Mucosa of rectum (tissue), 2 donors: ENCODE data around the gene LBX2.

Experiments used
- H3K27ac ChIP-seq, 2 donors: one replicate each; pipeline ENCODE4 v1.7.0; 2013; ENCODE audit warnings: inconsistent platforms in 2 of 2, low read depth in 2 of 2, low read length in 2 of 2
- H3K27me3 ChIP-seq, 2 donors: one replicate each; pipeline ENCODE4 v1.7.0; 2013; ENCODE audit warnings: low read length in 2 of 2; ENCODE audit not compliant: control insufficient read depth in 2 of 2, insufficient read depth in 2 of 2
- H3K36me3 ChIP-seq, 2 donors: one replicate each; pipeline ENCODE4 v1.7.0; 2013; ENCODE audit warnings: low read length in 2 of 2; ENCODE audit not compliant: control insufficient read depth in 2 of 2, insufficient read depth in 2 of 2
- H3K4me1 ChIP-seq, 2 donors: one replicate each; pipeline ENCODE4 v1.7.0; 2013; ENCODE audit warnings: low read length in 2 of 2, mild to moderate bottlenecking in 1 of 2; ENCODE audit not compliant: control insufficient read depth in 2 of 2, insufficient read depth in 2 of 2
- H3K4me3 ChIP-seq, 2 donors: one replicate each; pipeline ENCODE4 v1.7.0; 2013; ENCODE audit warnings: low read length in 2 of 2
- H3K9ac ChIP-seq, 2 donors: one replicate each; pipeline ENCODE4 v1.7.0; 2013; ENCODE audit warnings: low read length in 2 of 2, low read depth in 1 of 2, mild to moderate bottlenecking in 1 of 2
- H3K9me3 ChIP-seq, 2 donors: one replicate each; pipeline ENCODE4 v1.7.0; 2013; ENCODE audit warnings: low read length in 2 of 2; ENCODE audit not compliant: control insufficient read depth in 2 of 2
- donor health status: healthy.
- donor health status: Normal muscosa, but diverticular disease.

The LBX2 gene, protein sequence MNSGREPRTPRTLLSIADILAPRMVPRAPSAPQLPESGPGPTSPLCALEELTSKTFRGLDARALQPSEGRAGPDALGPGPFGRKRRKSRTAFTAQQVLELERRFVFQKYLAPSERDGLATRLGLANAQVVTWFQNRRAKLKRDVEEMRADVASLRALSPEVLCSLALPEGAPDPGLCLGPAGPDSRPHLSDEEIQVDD

DNA sequence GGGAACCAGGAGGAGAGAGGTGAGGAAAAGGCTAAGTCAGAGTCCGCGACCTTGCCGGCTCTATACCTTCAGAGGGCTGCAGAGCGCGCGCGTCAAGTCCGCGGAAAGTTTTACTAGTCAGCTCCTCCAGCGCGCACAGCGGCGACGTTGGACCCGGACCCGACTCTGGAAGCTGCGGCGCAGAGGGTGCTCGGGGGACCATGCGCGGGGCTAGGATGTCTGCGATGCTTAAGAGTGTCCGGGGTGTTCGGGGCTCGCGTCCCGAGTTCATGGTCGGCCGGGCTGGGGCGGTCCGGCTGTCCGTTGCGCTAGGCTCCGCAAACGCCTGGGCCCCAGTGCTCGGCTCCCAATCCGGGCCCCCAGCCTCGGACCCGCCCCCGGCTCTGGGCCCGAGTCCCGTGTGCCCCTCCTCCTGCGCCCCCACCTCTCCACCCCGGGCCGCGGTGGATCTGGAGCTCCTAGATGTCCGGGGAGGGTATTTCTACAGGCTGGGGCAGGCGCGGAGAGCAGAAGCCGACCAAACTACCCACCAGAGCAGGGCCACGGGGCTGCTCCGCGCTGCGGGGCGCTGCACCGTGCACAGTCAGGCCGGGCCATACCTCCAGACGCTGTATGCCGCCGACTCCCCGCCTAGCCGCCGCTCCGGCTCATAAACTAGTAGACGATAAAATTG is at the start of gene LBX2:
LBX2 (minus strand) TSS at position 337 of the 673 bp plus-strand sequence; CDS start at position 271, 66 bp downstream.
- peaks cover 14 to 34% of the 10 kb centered on the region in 2 donors for H3K27me3 ChIP-seq
- H3K9me3 ChIP-seq, result no peaks in the 10 kb centered on the region
- H3K36me3 ChIP-seq, result no peaks in the 10 kb centered on the region
- H3K9ac ChIP-seq, result peak within 1 kb of the TSS in 1 of 2 donors; percentile 33
- H3K4me1 ChIP-seq, result peaks cover 35 to 41% of the 10 kb centered on the region in 2 donors
- H3K27ac ChIP-seq, result no peak within 1 kb of the TSS
- H3K4me3 ChIP-seq, result peak within 1 kb of the TSS; percentile 63 to 73

GRCh38 chr2:74548285-74548899 is 49.0 kb upstream of the LBX2 start:
- no peaks in the 10 kb centered on the region for H3K36me3 ChIP-seq
- peak overlapping the region; percentile 49 to 74 for H3K9ac ChIP-seq
- peaks cover 5 to 22% of the 10 kb centered on the region in 2 donors for H3K4me1 ChIP-seq
- no peaks in the 10 kb centered on the region for H3K9me3 ChIP-seq
- peak overlapping the region; percentile 43 to 57 for H3K27ac ChIP-seq
- no peaks in the 10 kb centered on the region for H3K27me3 ChIP-seq
- peak overlapping the region; percentile 59 to 67 for H3K4me3 ChIP-seq

- H3K4me1 ChIP-seq, result peaks cover 5 to 19% of the 10 kb centered on the region in 2 donors
- H3K36me3 ChIP-seq, result no peaks in the 10 kb centered on the region
- no peaks in the 10 kb centered on the region for H3K27me3 ChIP-seq
- H3K4me3 ChIP-seq, result no peak overlapping the region
- no peak overlapping the region for H3K9ac ChIP-seq
- H3K9me3 ChIP-seq, result no peaks in the 10 kb centered on the region
- no peak overlapping the region for H3K27ac ChIP-seq
These were observed 46.6 kb upstream of the LBX2 start for GRCh38 chr2:74546004-74546403.

GRCh38 chr2:74544634-74545033 is 45.2 kb upstream of the LBX2 start:
- H3K9ac ChIP-seq, result no peak overlapping the region
- H3K27ac ChIP-seq, result no peak overlapping the region
- no peaks in the 10 kb centered on the region for H3K9me3 ChIP-seq
- H3K4me1 ChIP-seq, result peaks cover 1 to 13% of the 10 kb centered on the region in 2 donors
- H3K4me3 ChIP-seq, result no peak overlapping the region
- H3K27me3 ChIP-seq, result no peaks in the 10 kb centered on the region
- no peaks in the 10 kb centered on the region for H3K36me3 ChIP-seq

- no peaks in the 10 kb centered on the region for H3K9me3 ChIP-seq
- no peak overlapping the region for H3K27ac ChIP-seq
- no peak overlapping the region for H3K9ac ChIP-seq
- no peaks in the 10 kb centered on the region for H3K36me3 ChIP-seq
- no peaks in the 10 kb centered on the region for H3K27me3 ChIP-seq
- no peaks in the 10 kb centered on the region for H3K4me1 ChIP-seq
- H3K4me3 ChIP-seq, result no peak overlapping the region
These were observed 43.6 kb upstream of the LBX2 start for GRCh38 chr2:74542978-74543377.

GRCh38 chr2:74540291-74540690 is 40.9 kb upstream of the LBX2 start:
- Histone ChIP-seq H3K27ac (peak overlapping the region in 1 of 2 donors; percentile 20), H3K36me3 (no peaks in the 10 kb centered on the region), H3K27me3 (no peaks in the 10 kb centered on the region), H3K9me3 (no peaks in the 10 kb centered on the region), H3K4me3 (no peak overlapping the region), H3K9ac (no peak overlapping the region), H3K4me1 (no peaks in the 10 kb centered on the region)

GRCh38 chr2:74538881-74539339 is 39.5 kb upstream of the LBX2 start:
- Histone ChIP-seq H3K27ac (no peak overlapping the region), H3K4me1 (no peaks in the 10 kb centered on the region), H3K9me3 (no peaks in the 10 kb centered on the region), H3K9ac (no peak overlapping the region), H3K36me3 (no peaks in the 10 kb centered on the region), H3K27me3 (no peaks in the 10 kb centered on the region), H3K4me3 (no peak overlapping the region)

DNA sequence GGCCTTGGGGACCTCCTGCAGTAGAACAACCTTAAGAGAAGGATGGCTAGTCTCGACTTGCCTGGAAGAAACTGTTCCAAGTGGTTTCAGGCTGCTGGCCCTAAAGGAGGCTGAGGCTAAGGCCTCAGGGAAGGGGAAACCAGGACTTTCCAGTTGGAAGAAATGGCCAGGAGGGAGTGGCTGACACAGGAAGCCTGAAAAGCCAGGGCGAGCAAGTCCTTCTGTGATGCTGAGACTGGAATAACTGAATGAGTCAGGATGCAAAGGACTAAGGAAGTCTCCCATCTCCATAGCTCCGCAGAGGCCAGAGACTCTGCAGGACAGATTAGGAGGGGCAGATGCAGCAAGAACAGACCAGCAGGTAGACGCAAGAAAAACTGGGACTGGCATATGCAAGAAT is 37.7 kb upstream of the LBX2 start:
- peaks cover 6 to 10% of the 10 kb centered on the region in 2 donors for H3K36me3 ChIP-seq
- no peaks in the 10 kb centered on the region for H3K9me3 ChIP-seq
- H3K27ac ChIP-seq, result no peak overlapping the region
- H3K27me3 ChIP-seq, result no peaks in the 10 kb centered on the region
- no peak overlapping the region for H3K4me3 ChIP-seq
- H3K4me1 ChIP-seq, result no peaks in the 10 kb centered on the region
- no peak overlapping the region for H3K9ac ChIP-seq

DNA sequence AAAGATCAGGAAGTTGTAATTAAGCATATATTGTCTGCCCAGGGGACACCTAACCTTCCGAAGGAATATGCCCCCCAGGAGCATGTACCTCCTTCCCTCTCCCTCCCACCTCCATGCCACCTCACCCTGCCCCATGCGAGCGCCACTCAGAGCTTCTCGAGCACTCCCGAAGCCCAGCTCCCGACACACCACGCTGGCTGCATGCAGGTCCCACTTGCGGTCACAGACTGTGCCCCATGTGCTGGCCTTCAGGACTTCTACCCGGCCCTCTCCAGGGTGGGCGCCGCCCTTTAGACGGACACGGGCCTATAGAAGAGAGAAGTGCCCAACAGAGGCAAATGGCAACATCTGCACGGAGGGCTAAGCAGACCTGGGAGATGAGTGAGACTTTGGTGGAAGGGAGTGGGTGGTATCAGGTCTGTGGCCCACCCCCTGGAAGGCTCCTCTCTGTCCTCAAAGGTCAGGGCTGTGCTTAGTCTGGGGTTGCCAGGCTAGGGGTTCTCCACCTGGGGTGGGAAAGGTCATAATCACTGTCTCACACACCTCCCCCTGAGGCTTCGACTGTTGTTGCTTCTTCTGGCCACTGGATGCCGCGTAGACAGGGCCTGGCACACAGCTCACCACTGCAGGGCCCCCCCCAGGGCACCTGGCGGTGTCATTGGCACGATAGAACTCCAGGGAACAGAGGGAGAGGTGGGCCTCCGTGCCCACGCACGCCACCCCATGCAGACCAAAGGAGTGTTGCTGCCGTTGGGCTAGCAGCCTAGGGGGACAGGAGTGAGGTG is 37.0 kb upstream of the LBX2 start:
- H3K9ac ChIP-seq, result no peak overlapping the region
- H3K4me3 ChIP-seq, result no peak overlapping the region
- no peaks in the 10 kb centered on the region for H3K9me3 ChIP-seq
- H3K36me3 ChIP-seq, result peaks cover 6 to 10% of the 10 kb centered on the region in 2 donors
- H3K27ac ChIP-seq, result no peak overlapping the region
- peaks cover under 1 to 3% of the 10 kb centered on the region in 2 donors for H3K4me1 ChIP-seq
- H3K27me3 ChIP-seq, result no peaks in the 10 kb centered on the region
